Measurements from ENCODE around the gene GABRG3. TPM values are rescaled to one million over a fixed set of nuclear protein-coding genes. Genes with fewer than 3 reads are reported as not detected.

Gene GABRG3
- total and polyA plus RNA-seq, 2 experiments from 2014 or later: 0.10 to 1.4 TPM

- Histone ChIP-seq H3K36me3 (ENCODE audit: insufficient read depth) (no peaks in the 10 kb centered on the region), H3K4me3 (no peak overlapping the region), H3K27ac (ENCODE audit: low read depth) (no peak overlapping the region), H3K4me2 (no peak overlapping the region), H3K9me2 (ENCODE audit: insufficient read depth) (peaks cover 10% of the 10 kb centered on the region), H4K20me1 (replicated peaks; ENCODE audit: insufficient read depth) (no peaks in the 10 kb centered on the region), H3K27me3 (ENCODE audit: insufficient read depth) (no peaks in the 10 kb centered on the region), H3K79me2 (replicated peaks; ENCODE audit: insufficient read depth) (no peaks in the 10 kb centered on the region), H3K4me1 (ENCODE audit: insufficient read depth) (peaks cover 20% of the 10 kb centered on the region), H2AFZ (peak overlapping the region; percentile 53; the same call in 1 of the 2 replicates), H3F3A (replicated peaks; ENCODE audit: low read depth) (no peaks in the 10 kb centered on the region)
- no peak for DNase-seq (ENCODE audit: low spot score)
- Mint-ChIP-seq H3K27ac (no peak overlapping the region), H3K9me3 (no peaks in the 10 kb centered on the region; the same call in 1 of the 3 replicates), H3K4me3 (no peak overlapping the region), H3K4me1 (peaks cover 25% of the 10 kb centered on the region), H3K36me3 (ENCODE audit: low read depth) (no peaks in the 10 kb centered on the region), H3K27me3 (ENCODE audit: insufficient read depth, low read depth, poor library complexity) (no peaks in the 10 kb centered on the region)
- TF ChIP-seq, protein P1, sequence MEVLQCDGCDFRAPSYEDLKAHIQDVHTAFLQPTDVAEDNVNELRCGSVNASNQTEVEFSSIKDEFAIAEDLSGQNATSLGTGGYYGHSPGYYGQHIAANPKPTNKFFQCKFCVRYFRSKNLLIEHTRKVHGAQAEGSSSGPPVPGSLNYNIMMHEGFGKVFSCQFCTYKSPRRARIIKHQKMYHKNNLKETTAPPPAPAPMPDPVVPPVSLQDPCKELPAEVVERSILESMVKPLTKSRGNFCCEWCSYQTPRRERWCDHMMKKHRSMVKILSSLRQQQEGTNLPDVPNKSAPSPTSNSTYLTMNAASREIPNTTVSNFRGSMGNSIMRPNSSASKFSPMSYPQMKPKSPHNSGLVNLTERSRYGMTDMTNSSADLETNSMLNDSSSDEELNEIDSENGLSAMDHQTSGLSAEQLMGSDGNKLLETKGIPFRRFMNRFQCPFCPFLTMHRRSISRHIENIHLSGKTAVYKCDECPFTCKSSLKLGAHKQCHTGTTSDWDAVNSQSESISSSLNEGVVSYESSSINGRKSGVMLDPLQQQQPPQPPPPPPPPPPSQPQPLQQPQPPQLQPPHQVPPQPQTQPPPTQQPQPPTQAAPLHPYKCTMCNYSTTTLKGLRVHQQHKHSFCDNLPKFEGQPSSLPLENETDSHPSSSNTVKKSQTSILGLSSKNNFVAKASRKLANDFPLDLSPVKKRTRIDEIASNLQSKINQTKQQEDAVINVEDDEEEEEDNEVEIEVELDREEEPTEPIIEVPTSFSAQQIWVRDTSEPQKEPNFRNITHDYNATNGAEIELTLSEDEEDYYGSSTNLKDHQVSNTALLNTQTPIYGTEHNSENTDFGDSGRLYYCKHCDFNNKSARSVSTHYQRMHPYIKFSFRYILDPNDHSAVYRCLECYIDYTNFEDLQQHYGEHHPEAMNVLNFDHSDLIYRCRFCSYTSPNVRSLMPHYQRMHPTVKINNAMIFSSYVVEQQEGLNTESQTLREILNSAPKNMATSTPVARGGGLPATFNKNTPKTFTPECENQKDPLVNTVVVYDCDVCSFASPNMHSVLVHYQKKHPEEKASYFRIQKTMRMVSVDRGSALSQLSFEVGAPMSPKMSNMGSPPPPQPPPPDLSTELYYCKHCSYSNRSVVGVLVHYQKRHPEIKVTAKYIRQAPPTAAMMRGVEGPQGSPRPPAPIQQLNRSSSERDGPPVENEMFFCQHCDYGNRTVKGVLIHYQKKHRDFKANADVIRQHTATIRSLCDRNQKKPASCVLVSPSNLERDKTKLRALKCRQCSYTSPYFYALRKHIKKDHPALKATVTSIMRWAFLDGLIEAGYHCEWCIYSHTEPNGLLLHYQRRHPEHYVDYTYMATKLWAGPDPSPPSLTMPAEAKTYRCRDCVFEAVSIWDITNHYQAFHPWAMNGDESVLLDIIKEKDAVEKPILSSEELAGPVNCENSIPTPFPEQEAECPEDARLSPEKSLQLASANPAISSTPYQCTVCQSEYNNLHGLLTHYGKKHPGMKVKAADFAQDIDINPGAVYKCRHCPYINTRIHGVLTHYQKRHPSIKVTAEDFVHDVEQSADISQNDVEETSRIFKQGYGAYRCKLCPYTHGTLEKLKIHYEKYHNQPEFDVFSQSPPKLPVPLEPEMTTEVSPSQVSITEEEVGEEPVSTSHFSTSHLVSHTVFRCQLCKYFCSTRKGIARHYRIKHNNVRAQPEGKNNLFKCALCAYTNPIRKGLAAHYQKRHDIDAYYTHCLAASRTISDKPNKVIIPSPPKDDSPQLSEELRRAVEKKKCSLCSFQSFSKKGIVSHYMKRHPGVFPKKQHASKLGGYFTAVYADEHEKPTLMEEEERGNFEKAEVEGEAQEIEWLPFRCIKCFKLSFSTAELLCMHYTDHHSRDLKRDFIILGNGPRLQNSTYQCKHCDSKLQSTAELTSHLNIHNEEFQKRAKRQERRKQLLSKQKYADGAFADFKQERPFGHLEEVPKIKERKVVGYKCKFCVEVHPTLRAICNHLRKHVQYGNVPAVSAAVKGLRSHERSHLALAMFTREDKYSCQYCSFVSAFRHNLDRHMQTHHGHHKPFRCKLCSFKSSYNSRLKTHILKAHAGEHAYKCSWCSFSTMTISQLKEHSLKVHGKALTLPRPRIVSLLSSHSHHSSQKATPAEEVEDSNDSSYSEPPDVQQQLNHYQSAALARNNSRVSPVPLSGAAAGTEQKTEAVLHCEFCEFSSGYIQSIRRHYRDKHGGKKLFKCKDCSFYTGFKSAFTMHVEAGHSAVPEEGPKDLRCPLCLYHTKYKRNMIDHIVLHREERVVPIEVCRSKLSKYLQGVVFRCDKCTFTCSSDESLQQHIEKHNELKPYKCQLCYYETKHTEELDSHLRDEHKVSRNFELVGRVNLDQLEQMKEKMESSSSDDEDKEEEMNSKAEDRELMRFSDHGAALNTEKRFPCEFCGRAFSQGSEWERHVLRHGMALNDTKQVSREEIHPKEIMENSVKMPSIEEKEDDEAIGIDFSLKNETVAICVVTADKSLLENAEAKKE (CRISPR knock-in tag; IDR thresholded peaks at IDR 0.05): no peak
- no peak for TF ChIP-seq EZH2 (IDR thresholded peaks at IDR 0.05; ENCODE audit: low read depth, unreplicated experiment)
- no peak; the same call in 2 of the 3 replicates for ATAC-seq
Observed at GRCh38 chr15:27500206-27500605, 529.2 kb downstream of the GABRG3 start.

DNA sequence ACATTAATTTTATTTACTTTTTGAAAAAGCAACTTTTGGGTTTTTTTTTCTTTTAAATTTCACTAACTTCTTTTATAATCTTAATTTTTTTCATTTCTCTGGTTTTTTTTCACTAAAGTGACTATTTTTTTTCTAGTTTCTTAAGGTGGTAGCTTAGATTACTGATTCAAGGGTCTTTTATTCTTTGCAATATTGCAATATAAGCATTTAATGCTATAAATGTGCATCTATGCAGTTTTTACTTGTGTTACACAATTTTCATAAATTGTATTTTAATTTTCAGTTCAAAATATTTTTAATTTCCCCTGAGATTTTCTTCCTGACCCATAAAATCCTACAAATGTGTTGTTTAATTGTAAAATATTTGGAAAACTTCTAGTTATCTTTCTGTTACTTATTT lies 535.8 kb downstream of the GABRG3 start:
- Histone ChIP-seq H3K9me2 (ENCODE audit: insufficient read depth) (peaks cover 8% of the 10 kb centered on the region; the same call in 1 of the 2 replicates), H3K4me2 (no peak overlapping the region), H3F3A (replicated peaks; ENCODE audit: low read depth) (no peaks in the 10 kb centered on the region), H3K4me1 (ENCODE audit: insufficient read depth) (no peaks in the 10 kb centered on the region), H2AFZ (no peak overlapping the region), H3K4me3 (no peak overlapping the region), H3K27ac (ENCODE audit: low read depth) (no peak overlapping the region), H3K36me3 (ENCODE audit: insufficient read depth) (peaks cover 9% of the 10 kb centered on the region; the same call in 1 of the 2 replicates), H4K20me1 (replicated peaks; ENCODE audit: insufficient read depth) (no peaks in the 10 kb centered on the region), H3K27me3 (ENCODE audit: insufficient read depth) (no peaks in the 10 kb centered on the region), H3K79me2 (replicated peaks; ENCODE audit: insufficient read depth) (no peaks in the 10 kb centered on the region)
- Mint-ChIP-seq H3K4me1 (no peaks in the 10 kb centered on the region), H3K27ac (no peak overlapping the region), H3K4me3 (no peak overlapping the region), H3K9me3 (peaks cover 26% of the 10 kb centered on the region), H3K27me3 (ENCODE audit: insufficient read depth, low read depth, poor library complexity) (no peaks in the 10 kb centered on the region), H3K36me3 (ENCODE audit: low read depth) (peaks cover 20% of the 10 kb centered on the region)
- no peak for DNase-seq (ENCODE audit: low spot score)
- no peak for ATAC-seq
- TF ChIP-seq ZNF114 (CRISPR knock-in tag; IDR thresholded peaks at IDR 0.05) (no peak), EZH2phosphoT487 (IDR thresholded peaks at IDR 0.05; ENCODE audit: unreplicated experiment) (no peak), ZNF331 (CRISPR knock-in tag; IDR thresholded peaks at IDR 0.05; ENCODE audit: low read depth) (no peak), NANOG (IDR thresholded peaks at IDR 0.05; ENCODE audit: borderline replicate concordance) (no peak), JUNB (IDR thresholded peaks at IDR 0.05; ENCODE audit: unreplicated experiment) (no peak), POLR2AphosphoS5 (IDR thresholded peaks at IDR 0.05; ENCODE audit: low read depth) (no peak)
- TF ChIP-seq, protein P2, sequence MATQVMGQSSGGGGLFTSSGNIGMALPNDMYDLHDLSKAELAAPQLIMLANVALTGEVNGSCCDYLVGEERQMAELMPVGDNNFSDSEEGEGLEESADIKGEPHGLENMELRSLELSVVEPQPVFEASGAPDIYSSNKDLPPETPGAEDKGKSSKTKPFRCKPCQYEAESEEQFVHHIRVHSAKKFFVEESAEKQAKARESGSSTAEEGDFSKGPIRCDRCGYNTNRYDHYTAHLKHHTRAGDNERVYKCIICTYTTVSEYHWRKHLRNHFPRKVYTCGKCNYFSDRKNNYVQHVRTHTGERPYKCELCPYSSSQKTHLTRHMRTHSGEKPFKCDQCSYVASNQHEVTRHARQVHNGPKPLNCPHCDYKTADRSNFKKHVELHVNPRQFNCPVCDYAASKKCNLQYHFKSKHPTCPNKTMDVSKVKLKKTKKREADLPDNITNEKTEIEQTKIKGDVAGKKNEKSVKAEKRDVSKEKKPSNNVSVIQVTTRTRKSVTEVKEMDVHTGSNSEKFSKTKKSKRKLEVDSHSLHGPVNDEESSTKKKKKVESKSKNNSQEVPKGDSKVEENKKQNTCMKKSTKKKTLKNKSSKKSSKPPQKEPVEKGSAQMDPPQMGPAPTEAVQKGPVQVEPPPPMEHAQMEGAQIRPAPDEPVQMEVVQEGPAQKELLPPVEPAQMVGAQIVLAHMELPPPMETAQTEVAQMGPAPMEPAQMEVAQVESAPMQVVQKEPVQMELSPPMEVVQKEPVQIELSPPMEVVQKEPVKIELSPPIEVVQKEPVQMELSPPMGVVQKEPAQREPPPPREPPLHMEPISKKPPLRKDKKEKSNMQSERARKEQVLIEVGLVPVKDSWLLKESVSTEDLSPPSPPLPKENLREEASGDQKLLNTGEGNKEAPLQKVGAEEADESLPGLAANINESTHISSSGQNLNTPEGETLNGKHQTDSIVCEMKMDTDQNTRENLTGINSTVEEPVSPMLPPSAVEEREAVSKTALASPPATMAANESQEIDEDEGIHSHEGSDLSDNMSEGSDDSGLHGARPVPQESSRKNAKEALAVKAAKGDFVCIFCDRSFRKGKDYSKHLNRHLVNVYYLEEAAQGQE (IDR thresholded peaks at IDR 0.05; ENCODE audit: unreplicated experiment): no peak

Data from GM23338 (cell line).